PC-3 (cell line): ENCODE results near the gene KTN1. TPM values are rescaled to one million over a fixed set of nuclear protein-coding genes. Genes with fewer than 3 reads are reported as not detected.

Source experiments
- ATAC-seq: fragments of 200-7000 bp; cut with Tn5 transposase; 2 replicates; pipeline ENCODE4 v1.9.1; 2020; ENCODE audit warnings: mild to moderate bottlenecking, moderate library complexity
- Bru-seq: library from RNA; stranded (reverse); fragments of 400-500 nt; gene quantifications from one replicate; lab custom pipeline; 2021; lab: Mats Ljungman, UMichigan
- BruChase-seq, 2 experiments: library from RNA; stranded (reverse); fragments of 400-500 nt; gene quantifications; one replicate each; lab custom pipeline; 2021; lab: Mats Ljungman, UMichigan
- BruUV-seq: library from RNA; stranded (reverse); fragments of 400-500 nt; replicated peaks from 2 replicates; lab custom pipeline; 2021; lab: Mats Ljungman, UMichigan
- CTCF ChIA-PET: fragments of 300-600 bp; sonication (Branson Sonifier 250); formaldehyde crosslinking; loops from one replicate; lab custom pipeline; 2022; ENCODE audit warnings: antibody characterized with exemption; lab: Charles Lee
- POLR2A ChIA-PET: fragments of 300-600 bp; sonication (Branson Sonifier 250); formaldehyde crosslinking; loops from one replicate; lab custom pipeline; 2022; ENCODE audit warnings: antibody characterized with exemption; ENCODE audit not compliant: unreplicated experiment; lab: Charles Lee
- DNase-seq: peaks from one replicate; pipeline ENCODE4 v3.0.0-alpha.2; 2015
- H2AFZ ChIP-seq: fragments of 300-600 bp; sonication (generic); 2 replicates; pipeline ENCODE4 v1.6.0; 2016; ENCODE audit warnings: antibody characterized with exemption, low read length
- H3F3A ChIP-seq: fragments of 300-600 bp; sonication (generic); one replicate; pipeline ENCODE4 v1.6.0; 2017; ENCODE audit warnings: antibody characterized with exemption, low read length, control low read depth, mild to moderate bottlenecking; ENCODE audit not compliant: unreplicated experiment
- H3K27ac ChIP-seq: fragments of 300-600 bp; sonication (generic); 2 replicates; pipeline ENCODE4 v1.5.1; 2016; ENCODE audit warnings: mild to moderate bottlenecking, low read length
- H3K27me3 ChIP-seq: fragments of 300-600 bp; sonication (generic); 2 replicates; pipeline ENCODE4 v1.6.1; 2016; ENCODE audit warnings: low read length, mixed read lengths
- H3K36me3 ChIP-seq: fragments of 300-600 bp; sonication (generic); 2 replicates; pipeline ENCODE4 v1.6.1; 2016; ENCODE audit warnings: low read depth, mixed run types, low read length, mixed read lengths
- H3K4me1 ChIP-seq: fragments of 300-600 bp; sonication (generic); 2 replicates; pipeline ENCODE4 v1.5.1; 2016; ENCODE audit warnings: low read length; ENCODE audit not compliant: insufficient read depth
- H3K4me2 ChIP-seq: fragments of 300-600 bp; sonication (generic); 2 replicates; pipeline ENCODE4 v1.6.0; 2016; ENCODE audit warnings: low read length
- H3K4me3 ChIP-seq: fragments of 300-600 bp; sonication (generic); 2 replicates; pipeline ENCODE4 v1.5.1; 2016; ENCODE audit warnings: mild to moderate bottlenecking, low read length, mixed read lengths
- H3K79me2 ChIP-seq: fragments of 300-600 bp; sonication (generic); 2 replicates; pipeline ENCODE4 v1.6.1; 2017; ENCODE audit warnings: low read length, mixed read lengths
- H3K9ac ChIP-seq: fragments of 300-600 bp; sonication (generic); 2 replicates; pipeline ENCODE4 v1.6.0; 2016; ENCODE audit warnings: mild to moderate bottlenecking, low read length
- H3K9me2 ChIP-seq: fragments of 300-600 bp; sonication (generic); replicated peaks from 2 replicates; pipeline ENCODE4 v1.6.1; 2016; ENCODE audit warnings: mixed run types, low read length, mixed read lengths
- H3K9me3 ChIP-seq: fragments of 300-600 bp; sonication (generic); 2 replicates; pipeline ENCODE4 v1.6.1; 2016; ENCODE audit warnings: low read length, mixed read lengths
- H4K20me1 ChIP-seq: fragments of 300-600 bp; sonication (generic); 2 replicates; pipeline ENCODE4 v1.6.1; 2016; ENCODE audit warnings: low read length, mixed read lengths
- CTCF ChIP-seq: fragments of 300-600 bp; sonication (generic); conservative IDR thresholded peaks from 2 replicates; pipeline ENCODE4 v1.5.1; 2017; ENCODE audit warnings: antibody characterized with exemption, low read depth, mild to moderate bottlenecking, low read length
- EZH2 ChIP-seq: fragments of 300-600 bp; sonication (generic); IDR thresholded peaks from one replicate; pipeline ENCODE4 v1.6.1; 2017; ENCODE audit warnings: antibody characterized with exemption, mild to moderate bottlenecking, low read length; ENCODE audit not compliant: unreplicated experiment
- EZH2phosphoT487 ChIP-seq: fragments of 300-600 bp; sonication (generic); IDR thresholded peaks from 2 replicates; pipeline ENCODE4 v1.6.1; 2018; ENCODE audit warnings: mild to moderate bottlenecking, antibody characterized with exemption, low read length, borderline replicate concordance
- intact Hi-C: fragments of 100-400 bp; cut with micrococcal nuclease; formaldehyde crosslinking; loops from 2 replicates; pipeline ENCODE4 v1.9.0; 2023
- long read RNA-seq: library from polyadenylated mRNA; unstranded; transcript quantifications from one replicate; pipeline ENCODE4 v2.0.0, GENCODE V29; 2021; ENCODE audit not compliant: unreplicated experiment
- total RNA-seq: library from RNA; depleted of rRNA; stranded (reverse); fragments of >200 nt; gene quantifications from 2 replicates; pipeline ENCODE4 v1.2.3, GENCODE V29; 2014; rRNA removed

The KTN1 gene
- total RNA-seq (249 and 251 TPM in 2 replicates), Bru-seq, nascent RNA (percentile 98 among the genes with signal in this experiment), BruChase-seq, experiment 1, labeled RNA remaining after a 6-hour chase (percentile 95 among the genes with signal in this experiment), BruChase-seq, experiment 2, labeled RNA remaining after a 2-hour chase (percentile 98 among the genes with signal in this experiment)
- long read RNA-seq, full-length matches to known transcripts = 174 of 833 reads
- long read RNA-seq, partial matches to known transcripts = 344 of 833 reads
- long read RNA-seq, other reads (novel, unspliced or antisense) = 315 of 833 reads

DNA sequence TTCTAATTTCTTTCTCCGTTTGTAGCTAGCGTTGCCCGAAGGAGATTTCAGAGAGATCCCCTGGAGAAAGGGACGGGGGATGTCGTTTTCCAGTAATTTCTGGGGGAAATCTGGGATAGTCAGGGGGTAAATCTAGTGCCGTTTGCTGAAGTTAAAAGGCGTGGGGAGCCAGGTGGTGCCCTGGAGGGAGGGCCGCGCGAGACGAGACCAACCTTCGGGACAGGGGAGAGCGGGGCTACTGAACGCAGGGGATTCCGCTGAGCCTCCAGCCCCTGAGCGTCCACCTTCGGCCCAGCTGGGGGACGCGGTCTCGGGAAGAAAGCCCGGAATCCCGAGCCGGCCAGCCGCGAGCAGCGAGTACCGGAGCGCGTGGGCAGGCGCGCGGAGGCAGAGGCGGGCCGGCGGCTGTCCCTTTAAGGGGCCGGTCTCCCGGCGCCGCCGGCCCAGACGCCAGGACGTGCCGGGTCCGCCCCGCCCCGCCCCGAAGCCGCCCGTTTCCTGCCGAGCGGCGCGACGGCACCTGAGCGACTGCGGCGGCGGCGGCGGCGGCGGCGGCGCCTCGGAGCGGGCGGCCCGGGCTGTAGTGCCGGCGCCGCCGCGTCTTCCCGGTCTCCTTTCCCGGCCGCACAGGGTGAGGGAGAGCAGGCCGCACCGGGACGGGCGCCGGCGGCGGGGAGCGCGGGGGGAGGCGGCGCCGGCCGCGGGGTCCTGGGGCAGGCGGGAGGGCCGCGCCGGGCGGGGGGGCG, at the start of gene KTN1:
KTN1 (plus strand) TSS at position 484 of the 746 bp plus-strand sequence. CDS start 31,842 bp downstream, outside the sequence.
- Histone ChIP-seq H3K9me2 (no peaks in the 10 kb centered on the region), H3K9me3 (no peaks in the 10 kb centered on the region), H3K36me3 (no peaks in the 10 kb centered on the region), H3K4me3 (peak within 1 kb of the TSS; percentile 82), H3K27me3 (no peaks in the 10 kb centered on the region), H3K9ac (peak within 1 kb of the TSS; percentile 83), H2AFZ (peak within 1 kb of the TSS; percentile 86), H3K4me1 (peaks cover 53% of the 10 kb centered on the region), H3K4me2 (peak within 1 kb of the TSS; percentile 87), H3K27ac (peak within 1 kb of the TSS; percentile 68), H3K79me2 (peaks cover 62% of the 10 kb centered on the region), H4K20me1 (peaks cover 39% of the 10 kb centered on the region), H3F3A (no peaks in the 10 kb centered on the region)
- intact Hi-C loops = loop anchor here (1.0 to 5.0 kb wide), 3 partner anchors 21 to 134 kb away; no protein-coding TSS in a partner anchor
- DNase-seq (peak; percentile 97), ATAC-seq (peak; percentile 85)
- ChIA-PET CTCF (interaction anchor here (0.6 to 2.2 kb wide), 3 partner anchors 129 to 133 kb away, joined by 3 to 9 read pairs (median 5); no protein-coding TSS in a partner anchor), POLR2A (interaction anchor here (0.6 to 0.9 kb wide), 2 partner anchors 134 to 172 kb away, joined by 6 to 8 read pairs; no protein-coding TSS in a partner anchor)
- BruUV-seq = TSS peak; percentile 59
- TF ChIP-seq EZH2 = no peak
- TF ChIP-seq EZH2phosphoT487 = no peak
- TF ChIP-seq CTCF = no peak

DNA sequence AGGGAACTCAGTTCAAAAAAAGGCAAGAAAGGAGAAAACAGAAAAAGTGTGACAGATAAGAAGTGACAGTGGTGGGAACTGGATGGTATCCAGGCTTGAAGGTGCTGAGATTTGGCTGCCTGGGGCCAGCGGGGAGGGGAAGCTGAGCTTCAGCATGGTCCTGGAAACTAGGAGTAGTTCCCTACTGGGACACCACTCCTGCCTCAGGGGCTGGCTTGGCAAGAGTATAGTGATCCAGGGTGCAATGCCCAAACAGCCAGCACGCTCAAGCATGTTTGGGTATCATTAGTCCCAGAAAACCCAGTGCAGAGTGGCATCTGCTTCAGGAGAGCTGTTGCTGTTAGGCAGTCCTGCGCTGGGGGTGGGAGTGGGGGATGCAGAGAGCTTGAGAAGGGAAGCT, 49.5 kb upstream of the KTN1 start:
- TF ChIP-seq EZH2 (no peak), CTCF (no peak), EZH2phosphoT487 (no peak)
- ChIA-PET CTCF (no interaction called here), POLR2A (no interaction called here)
- intact Hi-C loops = no loop called here
- Histone ChIP-seq H3K4me1 (peaks cover 1% of the 10 kb centered on the region), H3K79me2 (no peaks in the 10 kb centered on the region), H3K36me3 (no peaks in the 10 kb centered on the region), H3K4me3 (no peak overlapping the region), H3K27ac (no peak overlapping the region), H3K9me3 (no peaks in the 10 kb centered on the region), H3F3A (no peaks in the 10 kb centered on the region), H3K9me2 (no peaks in the 10 kb centered on the region), H2AFZ (no peak overlapping the region), H3K9ac (no peak overlapping the region), H3K27me3 (no peaks in the 10 kb centered on the region), H3K4me2 (no peak overlapping the region), H4K20me1 (no peaks in the 10 kb centered on the region)
- no peak for DNase-seq
- ATAC-seq = no peak
- no TSS peak for BruUV-seq
